NCI-H2171 treated with DMSO at 0.1 percent for 48 hours (cell line): ENCODE measurements around the gene ZRANB1.

Source experiments
- DNase-seq: peaks from one replicate; lab custom pipeline; 2025; lab: John Stamatoyannopoulos, UW

The ZRANB1 gene

GRCh38 chr10:125005312-125006187 lies 63.6 kb downstream of the ZRANB1 start:
- no peak for DNase-seq

- no peak for DNase-seq
Observed at GRCh38 chr10:125006188-125006680, 64.3 kb downstream of the ZRANB1 start.

GRCh38 chr10:125006921-125007426 lies 65.1 kb downstream of the ZRANB1 start:
- DNase-seq: no peak

- DNase-seq: no peak
Observed at GRCh38 chr10:125007436-125007835, 65.5 kb downstream of the ZRANB1 start.

GRCh38 chr10:125008689-125009638 lies 67.0 kb downstream of the ZRANB1 start:
- no peak for DNase-seq

- no peak for DNase-seq
Observed at GRCh38 chr10:125009661-125010161, 67.8 kb downstream of the ZRANB1 start.

- no peak for DNase-seq
Observed at GRCh38 chr10:125010362-125010761, 68.4 kb downstream of the ZRANB1 start.

- DNase-seq: no peak
Observed at GRCh38 chr10:125011171-125011925, 69.4 kb downstream of the ZRANB1 start.

- no peak for DNase-seq
Observed at GRCh38 chr10:125011926-125012705, 70.2 kb downstream of the ZRANB1 start.

GRCh38 chr10:125012851-125013528 lies 71.1 kb downstream of the ZRANB1 start:
- DNase-seq: no peak

- no peak for DNase-seq
Observed at GRCh38 chr10:125013529-125013872, 71.6 kb downstream of the ZRANB1 start.

GRCh38 chr10:125014086-125014830 lies 72.3 kb downstream of the ZRANB1 start:
- DNase-seq: no peak

- no peak for DNase-seq
Observed at GRCh38 chr10:125014836-125015355, 73.0 kb downstream of the ZRANB1 start.

GRCh38 chr10:125015356-125015944 lies 73.5 kb downstream of the ZRANB1 start:
- DNase-seq: no peak

GRCh38 chr10:125016123-125016522 lies 74.2 kb downstream of the ZRANB1 start:
- no peak for DNase-seq

- DNase-seq: no peak
Observed at GRCh38 chr10:125016611-125017202, 74.8 kb downstream of the ZRANB1 start.

GRCh38 chr10:125017547-125018298 lies 75.8 kb downstream of the ZRANB1 start:
- peak; percentile 46 for DNase-seq
